Measurements from ENCODE around the gene DNM2. TPM values are rescaled to one million over a fixed set of nuclear protein-coding genes. Genes with fewer than 3 reads are reported as not detected.
A peak's percentile ranks its signal among the peaks of the same experiment; 100 is the strongest.

Gene DNM2
- total and polyA plus RNA-seq, 9 of the 15 experiments (the other 6 are each of a cell fraction or from before 2014, with no cell fraction given), result 2.2 to 161 (median 72.6) TPM

GRCh38 chr19:10748927-10749434, 31.1 kb downstream of the DNM2 start (continued):
- TF ChIP-seq BRCA1 (IDR thresholded peaks at IDR 0.05), result no peak
- TF ChIP-seq BRCA1 (CRISPR knock-in tag; IDR thresholded peaks at IDR 0.05), result no peak
- TF ChIP-seq NR1H2 (CRISPR knock-in tag; IDR thresholded peaks at IDR 0.05), result no peak
- no peak for TF ChIP-seq HMG20B (CRISPR knock-in tag; IDR thresholded peaks at IDR 0.05)
- TF ChIP-seq NR2C1 (IDR thresholded peaks at IDR 0.05), result no peak
- TF ChIP-seq NR2C1 (tag; IDR thresholded peaks at IDR 0.05), result no peak
- TF ChIP-seq NCOA6 (IDR thresholded peaks at IDR 0.05), result no peak
- TF ChIP-seq E2F5 (CRISPR knock-in tag; IDR thresholded peaks at IDR 0.05), result no peak
- TF ChIP-seq ZNF449 (CRISPR knock-in tag; IDR thresholded peaks at IDR 0.05), result no peak
- no peak for TF ChIP-seq ZNF780A (CRISPR knock-in tag; IDR thresholded peaks at IDR 0.05)
- no peak for TF ChIP-seq RNF219 (CRISPR knock-in tag; IDR thresholded peaks at IDR 0.05)
- no peak for TF ChIP-seq BRF1 (IDR thresholded peaks at IDR 0.05; ENCODE audit: borderline replicate concordance, extremely low read depth, insufficient read length)
- peak; percentile 66 for TF ChIP-seq L3MBTL2 (IDR thresholded peaks at IDR 0.05)
- TF ChIP-seq EWSR1 (IDR thresholded peaks at IDR 0.05; ENCODE audit: borderline replicate concordance, low read depth, partially characterized antibody), result no peak
- no peak for TF ChIP-seq SETDB1 (IDR thresholded peaks at IDR 0.05; ENCODE audit: low read length)
- no peak for TF ChIP-seq YBX1 (IDR thresholded peaks at IDR 0.05)
- TF ChIP-seq STAT5B (CRISPR knock-in tag; IDR thresholded peaks at IDR 0.05), result no peak
- no peak for TF ChIP-seq STAG1 (CRISPR knock-in tag; IDR thresholded peaks at IDR 0.05; ENCODE audit: borderline replicate concordance)
- TF ChIP-seq CBFB (CRISPR knock-in tag; IDR thresholded peaks at IDR 0.05), result no peak
- no peak for TF ChIP-seq NFYB (IDR thresholded peaks at IDR 0.05; ENCODE audit: extremely low read depth, insufficient read length)
- TF ChIP-seq SREBF1 (IDR thresholded peaks at IDR 0.05; ENCODE audit: borderline replicate concordance, low read depth, low read length), result no peak
- TF ChIP-seq ASH1L (IDR thresholded peaks at IDR 0.05; ENCODE audit: borderline replicate concordance, low read depth, partially characterized antibody), result no peak
- no peak for TF ChIP-seq ZNF507 (tag; conservative IDR thresholded peaks at IDR 0.05)
- TF ChIP-seq TAF9B (IDR thresholded peaks at IDR 0.05; ENCODE audit: partially characterized antibody), result no peak
- TF ChIP-seq NR4A1 (CRISPR knock-in tag; IDR thresholded peaks at IDR 0.05), result no peak
- TF ChIP-seq NR4A1 (tag; IDR thresholded peaks at IDR 0.05), result no peak; the same call in 1 of the 2 replicates
- TF ChIP-seq ZNF224 (CRISPR knock-in tag; IDR thresholded peaks at IDR 0.05), result no peak
- TF ChIP-seq ZBTB7A (IDR thresholded peaks at IDR 0.05; ENCODE audit: borderline replicate concordance, control insufficient read depth, low read depth, low read length), result no peak
- TF ChIP-seq ZBTB8A (IDR thresholded peaks at IDR 0.05; ENCODE audit: partially characterized antibody), result no peak
